Measurements from ENCODE around the gene FYCO1. TPM values are rescaled to one million over a fixed set of nuclear protein-coding genes. Genes with fewer than 3 reads are reported as not detected.

FYCO1 gene
- total and polyA plus RNA-seq, 2 of the 13 experiments (the other 11 are each of a cell fraction or from before 2014, with no cell fraction given): 2.7 to 4.2 TPM

GRCh38 chr3:45995236-45996192, at the start of gene FYCO1 (continued):
- TF ChIP-seq, protein P1, sequence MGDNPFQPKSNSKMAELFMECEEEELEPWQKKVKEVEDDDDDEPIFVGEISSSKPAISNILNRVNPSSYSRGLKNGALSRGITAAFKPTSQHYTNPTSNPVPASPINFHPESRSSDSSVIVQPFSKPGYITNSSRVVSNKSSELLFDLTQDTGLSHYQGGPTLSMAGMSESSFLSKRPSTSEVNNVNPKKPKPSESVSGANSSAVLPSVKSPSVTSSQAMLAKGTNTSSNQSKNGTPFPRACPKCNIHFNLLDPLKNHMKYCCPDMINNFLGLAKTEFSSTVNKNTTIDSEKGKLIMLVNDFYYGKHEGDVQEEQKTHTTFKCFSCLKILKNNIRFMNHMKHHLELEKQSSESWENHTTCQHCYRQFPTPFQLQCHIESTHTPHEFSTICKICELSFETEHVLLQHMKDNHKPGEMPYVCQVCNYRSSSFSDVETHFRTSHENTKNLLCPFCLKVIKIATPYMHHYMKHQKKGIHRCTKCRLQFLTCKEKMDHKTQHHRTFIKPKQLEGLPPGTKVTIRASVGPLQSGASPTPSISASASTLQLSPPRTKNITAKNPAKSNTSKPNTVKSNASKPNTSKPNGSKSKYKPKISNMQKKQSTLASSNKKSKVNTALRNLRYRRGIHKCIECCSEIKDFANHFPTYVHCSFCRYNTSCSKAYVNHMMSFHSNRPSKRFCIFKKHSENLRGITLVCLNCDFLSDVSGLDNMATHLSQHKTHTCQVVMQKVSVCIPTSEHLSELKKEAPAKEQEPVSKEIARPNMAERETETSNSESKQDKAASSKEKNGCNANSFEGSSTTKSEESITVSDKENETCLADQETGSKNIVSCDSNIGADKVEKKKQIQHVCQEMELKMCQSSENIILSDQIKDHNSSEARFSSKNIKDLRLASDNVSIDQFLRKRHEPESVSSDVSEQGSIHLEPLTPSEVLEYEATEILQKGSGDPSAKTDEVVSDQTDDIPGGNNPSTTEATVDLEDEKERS (CRISPR knock-in tag; IDR thresholded peaks at IDR 0.05): peak; percentile 74; the same call in 1 of the 2 replicates
- TF ChIP-seq SP140L (CRISPR knock-in tag; IDR thresholded peaks at IDR 0.05; ENCODE audit: borderline replicate concordance) (no peak), TBX3 (IDR thresholded peaks at IDR 0.05; ENCODE audit: borderline replicate concordance) (no peak), MXI1 (IDR thresholded peaks at IDR 0.05; ENCODE audit: borderline replicate concordance, low read depth, low read length) (peak; percentile 58; the same call in 1 of the 3 replicates), ZNF652 (CRISPR knock-in tag; IDR thresholded peaks at IDR 0.05; ENCODE audit: borderline replicate concordance, low read depth) (peak; percentile 87), ZBTB37 (CRISPR knock-in tag; IDR thresholded peaks at IDR 0.05) (no peak), DR1 (CRISPR knock-in tag; IDR thresholded peaks at IDR 0.05) (0 out of 2 replicates have a peak, but pooled peaks have one; percentile 29), PRDM15 (CRISPR knock-in tag; IDR thresholded peaks at IDR 0.05) (no peak), KAT2B (IDR thresholded peaks at IDR 0.05; ENCODE audit: borderline replicate concordance, low read depth, low read length) (no peak), SYNCRIP (IDR thresholded peaks at IDR 0.05; ENCODE audit: insufficient read depth, low read depth, low read length) (no peak), CREB1 (IDR thresholded peaks at IDR 0.05) (peak; percentile 78), CREB1 (CRISPR knock-in tag; IDR thresholded peaks at IDR 0.05) (peak; percentile 58), SSRP1 (CRISPR knock-in tag; IDR thresholded peaks at IDR 0.05) (no peak), ZFP36L1 (CRISPR knock-in tag; IDR thresholded peaks at IDR 0.05) (no peak; the same call in 1 of the 2 replicates), ZNF674 (CRISPR knock-in tag; IDR thresholded peaks at IDR 0.05; ENCODE audit: low read depth) (no peak)
- TF ChIP-seq, protein P2, sequence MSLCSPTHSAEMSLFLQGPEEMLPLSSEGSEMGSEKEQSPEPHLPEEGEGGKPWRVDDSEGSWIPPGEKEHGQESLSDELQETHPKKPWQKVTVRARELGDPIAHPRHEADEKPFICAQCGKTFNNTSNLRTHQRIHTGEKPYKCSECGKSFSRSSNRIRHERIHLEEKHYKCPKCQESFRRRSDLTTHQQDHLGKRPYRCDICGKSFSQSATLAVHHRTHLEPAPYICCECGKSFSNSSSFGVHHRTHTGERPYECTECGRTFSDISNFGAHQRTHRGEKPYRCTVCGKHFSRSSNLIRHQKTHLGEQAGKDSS (CRISPR knock-in tag; IDR thresholded peaks at IDR 0.05; ENCODE audit: borderline replicate concordance, low read depth): no peak; the same call in 1 of the 2 replicates

Data from HepG2 (cell line).